ENCODE results near the gene ATP8A2.

ATP8A2 gene

GRCh38 chr13:25378528-25378927 is 6.8 kb downstream of the ATP8A2 start:
- ChIA-PET POLR2A (no interaction called here), CTCF (interaction anchor here (1.5 kb wide), 1 partner anchor 13 kb away, joined by 3 read pairs; no protein-coding TSS in a partner anchor)
- TF ChIP-seq CTCF (IDR thresholded peaks at IDR 0.05; ENCODE audit: control extremely low read depth, extremely low read depth, low read depth, missing control alignments) = no peak
- DNase-seq (ENCODE audit: extremely low spot score) = no peak

- DNase-seq (ENCODE audit: extremely low spot score) = no peak
- CTCF ChIA-PET = interaction anchor here (1.5 kb wide), 1 partner anchor 13 kb away, joined by 3 read pairs; no protein-coding TSS in a partner anchor
- POLR2A ChIA-PET = no interaction called here
- no peak for TF ChIP-seq CTCF (IDR thresholded peaks at IDR 0.05; ENCODE audit: control extremely low read depth, extremely low read depth, low read depth, missing control alignments)
Observed at GRCh38 chr13:25379011-25379410, 7.2 kb downstream of the ATP8A2 start.

- no peak for DNase-seq (ENCODE audit: extremely low spot score)
- ChIA-PET POLR2A (no interaction called here), CTCF (interaction anchor here (1.2 kb wide), 1 partner anchor 146 kb away, joined by 3 read pairs; no protein-coding TSS in a partner anchor)
- TF ChIP-seq CTCF (IDR thresholded peaks at IDR 0.05; ENCODE audit: control extremely low read depth, extremely low read depth, low read depth, missing control alignments) = no peak
Observed at GRCh38 chr13:25380082-25380481, 8.3 kb downstream of the ATP8A2 start.

GRCh38 chr13:25380741-25381324 is 9.1 kb downstream of the ATP8A2 start:
- no peak for TF ChIP-seq CTCF (IDR thresholded peaks at IDR 0.05; ENCODE audit: control extremely low read depth, extremely low read depth, low read depth, missing control alignments)
- ChIA-PET CTCF (no interaction called here), POLR2A (no interaction called here)
- no peak for DNase-seq (ENCODE audit: extremely low spot score)

GRCh38 chr13:25384758-25385410 is 13.1 kb downstream of the ATP8A2 start:
- POLR2A ChIA-PET = no interaction called here
- CTCF ChIA-PET = interaction anchor here (1.3 to 3.1 kb wide), 2 partner anchors 9 kb away, joined by 7 to 13 read pairs; no protein-coding TSS in a partner anchor
- TF ChIP-seq CTCF (IDR thresholded peaks at IDR 0.05; ENCODE audit: control extremely low read depth, extremely low read depth, low read depth, missing control alignments) = no peak
- no peak for DNase-seq (ENCODE audit: extremely low spot score)

GRCh38 chr13:25391932-25392331 is 20.2 kb downstream of the ATP8A2 start:
- no peak for DNase-seq (ENCODE audit: extremely low spot score)
- CTCF ChIA-PET = interaction anchor here (1.0 to 4.8 kb wide), 4 partner anchors 13 to 34 kb away, joined by 3 to 28 read pairs (median 3); no protein-coding TSS in a partner anchor
- TF ChIP-seq CTCF (IDR thresholded peaks at IDR 0.05; ENCODE audit: control extremely low read depth, extremely low read depth, low read depth, missing control alignments) = no peak
- POLR2A ChIA-PET = no interaction called here
